HepG2 (cell line): ENCODE measurements around the gene BCL6. TPM values are rescaled to one million over a fixed set of nuclear protein-coding genes. Genes with fewer than 3 reads are reported as not detected.
A peak's percentile ranks its signal among the peaks of the same experiment; 100 is the strongest.

ENCODE experiments used
- IRF2 ChIP-seq: IDR thresholded peaks from 2 replicates; pipeline ENCODE4 v1.6.1; 2018; ENCODE audit warnings: missing genetic modification reagents, missing compliant biosample characterization
- KAT8 ChIP-seq: IDR thresholded peaks from 2 replicates; pipeline ENCODE4 v1.6.1; 2016; ENCODE audit warnings: missing genetic modification reagents, missing compliant biosample characterization
- KLF16 ChIP-seq, 2 experiments: sonication (generic) in 1 of 2; formaldehyde crosslinking in 1 of 2; IDR thresholded peaks; 2 replicates each; pipeline versions ENCODE4 v1.6.1 to v1.8.0; 2016 to 2023; ENCODE audit warnings: missing genetic modification reagents in 2 of 2, missing compliant biosample characterization in 1 of 2
- RXRB ChIP-seq: IDR thresholded peaks from 2 replicates; pipeline ENCODE4 v1.6.1; 2016; ENCODE audit warnings: borderline replicate concordance, missing genetic modification reagents, missing compliant biosample characterization
- TBP ChIP-seq: sonication (generic); formaldehyde crosslinking; IDR thresholded peaks from 2 replicates; pipeline ENCODE4 v1.5.0; 2020; ENCODE audit warnings: missing genetic modification reagents
- ZNF142 ChIP-seq: sonication (generic); formaldehyde crosslinking; IDR thresholded peaks from 2 replicates; pipeline ENCODE4 v1.4.0; 2020; ENCODE audit warnings: missing genetic modification reagents
- ZNF496 ChIP-seq: sonication (generic); formaldehyde crosslinking; IDR thresholded peaks from 2 replicates; pipeline ENCODE4 v1.8.1; 2023; ENCODE audit warnings: mild to moderate bottlenecking, moderate library complexity, missing genetic modification reagents; ENCODE audit not compliant: insufficient replicate concordance
- ZNF674 ChIP-seq: sonication (generic); formaldehyde crosslinking; IDR thresholded peaks from 2 replicates; pipeline ENCODE4 v1.5.0; 2020; ENCODE audit warnings: low read depth, mild to moderate bottlenecking, missing genetic modification reagents
- polyA plus RNA-seq, 8 experiments: library from polyadenylated mRNA; depleted of rRNA in 3 of 8; stranded (reverse) in 7 of 8; unstranded in 1 of 8; fragments of >200 nt; fragmentation: Illumina TruSeq in 4 of 8; extraction: Trizol in 4 of 8; gene quantifications; 2 replicates each; pipeline versions ENCODE4 v1.2.1 to v1.2.3, GENCODE V29; 2011 to 2016; ENCODE audit warnings: low read depth in 4 of 8, missing spikeins in 1 of 8, mixed read lengths in 1 of 8; ENCODE audit not compliant: insufficient read depth in 1 of 8
- total RNA-seq, 5 experiments: library from RNA; depleted of rRNA; stranded (reverse); fragments of >200 nt; fragmentation: Illumina TruSeq; extraction: Trizol; gene quantifications; 2 replicates each; pipeline ENCODE4 v1.2.3, GENCODE V29; 2016; ENCODE audit warnings: low read depth in 1 of 5
- TF ChIP-seq, protein P1 (sequence below): IDR thresholded peaks from 2 replicates; pipeline ENCODE4 v1.6.1; 2012; ENCODE audit warnings: low read depth, low read length, improper control_type of control experiment
- TF ChIP-seq, protein P2 (sequence below): sonication (generic); formaldehyde crosslinking; IDR thresholded peaks from 2 replicates; pipeline ENCODE4 v1.4.0; 2020; ENCODE audit warnings: mild to moderate bottlenecking, missing genetic modification reagents
- TF ChIP-seq, protein P3 (sequence below): sonication (generic); formaldehyde crosslinking; IDR thresholded peaks from 2 replicates; pipeline ENCODE4 v1.4.0; 2020; ENCODE audit warnings: missing genetic modification reagents, borderline replicate concordance

The BCL6 gene
- total and polyA plus RNA-seq, 2 of the 13 experiments (the other 11 are each of a cell fraction or from before 2014, with no cell fraction given) = 21.2 to 53.7 TPM

DNA sequence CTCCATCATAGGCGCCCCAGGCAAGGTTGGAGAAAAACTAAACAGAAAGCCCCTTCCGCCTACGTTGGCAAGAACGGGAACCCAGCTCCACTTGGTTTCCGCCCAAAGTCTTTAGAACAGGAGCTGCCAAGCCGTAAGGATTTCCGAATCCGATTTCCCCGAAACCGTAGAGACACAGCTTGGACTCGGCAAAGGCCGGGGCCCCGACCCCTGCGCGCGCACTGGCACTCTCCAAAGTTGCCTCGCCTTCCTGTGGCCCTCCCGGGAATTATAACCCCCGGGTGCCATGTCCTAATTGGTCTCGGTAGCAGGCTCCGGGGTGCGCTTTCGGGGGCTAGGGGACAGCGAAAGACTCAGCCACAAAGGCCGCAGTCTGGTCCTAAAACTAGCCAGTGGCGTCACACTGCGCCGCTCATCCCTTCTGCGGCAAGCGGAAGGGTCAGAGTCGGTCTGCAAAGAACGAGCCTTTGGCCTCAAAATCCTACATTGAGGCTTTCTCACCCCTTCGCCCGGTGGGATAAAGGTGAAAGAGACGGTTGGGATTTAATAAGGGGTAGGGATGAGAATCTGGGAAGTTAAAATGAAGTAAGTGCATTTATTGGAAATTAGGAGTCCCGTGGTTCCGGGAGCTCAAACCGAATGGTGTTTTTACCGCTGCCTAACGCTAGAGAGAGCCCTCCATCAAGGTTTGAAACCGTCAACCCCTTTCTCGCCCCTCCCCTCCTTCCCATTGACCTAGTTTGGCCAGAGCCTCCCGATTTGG lies 6.8 kb downstream of the BCL6 start (continued):
- TF ChIP-seq, protein P1, sequence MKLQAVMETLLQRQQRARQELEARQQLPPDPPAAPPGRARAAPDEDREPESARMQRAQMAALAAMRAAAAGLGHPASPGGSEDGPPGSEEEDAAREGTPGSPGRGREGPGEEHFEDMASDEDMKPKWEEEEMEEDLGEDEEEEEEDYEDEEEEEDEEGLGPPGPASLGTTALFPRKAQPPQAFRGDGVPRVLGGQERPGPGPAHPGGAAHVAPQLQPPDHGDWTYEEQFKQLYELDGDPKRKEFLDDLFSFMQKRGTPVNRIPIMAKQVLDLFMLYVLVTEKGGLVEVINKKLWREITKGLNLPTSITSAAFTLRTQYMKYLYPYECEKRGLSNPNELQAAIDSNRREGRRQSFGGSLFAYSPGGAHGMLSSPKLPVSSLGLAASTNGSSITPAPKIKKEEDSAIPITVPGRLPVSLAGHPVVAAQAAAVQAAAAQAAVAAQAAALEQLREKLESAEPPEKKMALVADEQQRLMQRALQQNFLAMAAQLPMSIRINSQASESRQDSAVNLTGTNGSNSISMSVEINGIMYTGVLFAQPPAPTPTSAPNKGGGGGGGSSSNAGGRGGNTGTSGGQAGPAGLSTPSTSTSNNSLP = no peak
- no peak; the same call in 1 of the 2 replicates for TF ChIP-seq IRF2 (CRISPR knock-in tag)
- TF ChIP-seq TBP (CRISPR knock-in tag) = no peak
- 0 out of 4 replicates have a peak, but pooled peaks of 1 of the 2 experiments have one; percentile 33 for TF ChIP-seq KLF16 (CRISPR knock-in tag; IDR thresholded peaks at IDR 0.05)
- no peak for TF ChIP-seq KAT8 (CRISPR knock-in tag)
- TF ChIP-seq ZNF142 (CRISPR knock-in tag) = 0 out of 2 replicates have a peak, but pooled peaks have one; percentile 42
- TF ChIP-seq, protein P2, sequence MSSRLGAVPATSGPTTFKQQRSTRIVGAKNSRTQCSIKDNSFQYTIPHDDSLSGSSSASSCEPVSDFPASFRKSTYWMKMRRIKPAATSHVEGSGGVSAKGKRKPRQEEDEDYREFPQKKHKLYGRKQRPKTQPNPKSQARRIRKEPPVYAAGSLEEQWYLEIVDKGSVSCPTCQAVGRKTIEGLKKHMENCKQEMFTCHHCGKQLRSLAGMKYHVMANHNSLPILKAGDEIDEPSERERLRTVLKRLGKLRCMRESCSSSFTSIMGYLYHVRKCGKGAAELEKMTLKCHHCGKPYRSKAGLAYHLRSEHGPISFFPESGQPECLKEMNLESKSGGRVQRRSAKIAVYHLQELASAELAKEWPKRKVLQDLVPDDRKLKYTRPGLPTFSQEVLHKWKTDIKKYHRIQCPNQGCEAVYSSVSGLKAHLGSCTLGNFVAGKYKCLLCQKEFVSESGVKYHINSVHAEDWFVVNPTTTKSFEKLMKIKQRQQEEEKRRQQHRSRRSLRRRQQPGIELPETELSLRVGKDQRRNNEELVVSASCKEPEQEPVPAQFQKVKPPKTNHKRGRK = 0 out of 2 replicates have a peak, but pooled peaks have one; percentile 23
- no peak for TF ChIP-seq ZNF674 (CRISPR knock-in tag)
- TF ChIP-seq, protein P3, sequence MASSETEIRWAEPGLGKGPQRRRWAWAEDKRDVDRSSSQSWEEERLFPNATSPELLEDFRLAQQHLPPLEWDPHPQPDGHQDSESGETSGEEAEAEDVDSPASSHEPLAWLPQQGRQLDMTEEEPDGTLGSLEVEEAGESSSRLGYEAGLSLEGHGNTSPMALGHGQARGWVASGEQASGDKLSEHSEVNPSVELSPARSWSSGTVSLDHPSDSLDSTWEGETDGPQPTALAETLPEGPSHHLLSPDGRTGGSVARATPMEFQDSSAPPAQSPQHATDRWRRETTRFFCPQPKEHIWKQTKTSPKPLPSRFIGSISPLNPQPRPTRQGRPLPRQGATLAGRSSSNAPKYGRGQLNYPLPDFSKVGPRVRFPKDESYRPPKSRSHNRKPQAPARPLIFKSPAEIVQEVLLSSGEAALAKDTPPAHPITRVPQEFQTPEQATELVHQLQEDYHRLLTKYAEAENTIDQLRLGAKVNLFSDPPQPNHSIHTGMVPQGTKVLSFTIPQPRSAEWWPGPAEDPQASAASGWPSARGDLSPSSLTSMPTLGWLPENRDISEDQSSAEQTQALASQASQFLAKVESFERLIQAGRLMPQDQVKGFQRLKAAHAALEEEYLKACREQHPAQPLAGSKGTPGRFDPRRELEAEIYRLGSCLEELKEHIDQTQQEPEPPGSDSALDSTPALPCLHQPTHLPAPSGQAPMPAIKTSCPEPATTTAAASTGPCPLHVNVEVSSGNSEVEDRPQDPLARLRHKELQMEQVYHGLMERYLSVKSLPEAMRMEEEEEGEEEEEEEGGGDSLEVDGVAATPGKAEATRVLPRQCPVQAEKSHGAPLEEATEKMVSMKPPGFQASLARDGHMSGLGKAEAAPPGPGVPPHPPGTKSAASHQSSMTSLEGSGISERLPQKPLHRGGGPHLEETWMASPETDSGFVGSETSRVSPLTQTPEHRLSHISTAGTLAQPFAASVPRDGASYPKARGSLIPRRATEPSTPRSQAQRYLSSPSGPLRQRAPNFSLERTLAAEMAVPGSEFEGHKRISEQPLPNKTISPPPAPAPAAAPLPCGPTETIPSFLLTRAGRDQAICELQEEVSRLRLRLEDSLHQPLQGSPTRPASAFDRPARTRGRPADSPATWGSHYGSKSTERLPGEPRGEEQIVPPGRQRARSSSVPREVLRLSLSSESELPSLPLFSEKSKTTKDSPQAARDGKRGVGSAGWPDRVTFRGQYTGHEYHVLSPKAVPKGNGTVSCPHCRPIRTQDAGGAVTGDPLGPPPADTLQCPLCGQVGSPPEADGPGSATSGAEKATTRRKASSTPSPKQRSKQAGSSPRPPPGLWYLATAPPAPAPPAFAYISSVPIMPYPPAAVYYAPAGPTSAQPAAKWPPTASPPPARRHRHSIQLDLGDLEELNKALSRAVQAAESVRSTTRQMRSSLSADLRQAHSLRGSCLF (CRISPR knock-in tag) = no peak
- TF ChIP-seq RXRB (CRISPR knock-in tag) = peak; percentile 37; the same call in 1 of the 2 replicates
- TF ChIP-seq ZNF496 (CRISPR knock-in tag) = no peak
